Activated naive CD4-positive, alpha-beta T cell treated with anti-CD3 and anti-CD28 coated beads for 36 hours (primary cell): ENCODE results near the gene POC5. TPM values are rescaled to one million over a fixed set of nuclear protein-coding genes. Genes with fewer than 3 reads are reported as not detected.
"Not testable (repeated sequence)": the region's sequence is repeated elsewhere in the genome, so short reads cannot be mapped to it uniquely, and the experiment has no call there.

Experiments
- CTCF ChIA-PET: fragments of 350-600 bp; sonication (Branson Sonifier 250); formaldehyde crosslinking; loops from one replicate; lab custom pipeline; 2021; ENCODE audit warnings: antibody characterized with exemption; lab: Charles Lee
- DNase-seq: peaks from one replicate; pipeline ENCODE4 v3.0.0-alpha.2; 2020
- H3K27ac Mint-ChIP-seq: one replicate; pipeline ENCODE4 v1.8.0; 2021; ENCODE audit warnings: mild to moderate bottlenecking, mixed read lengths
- H3K27me3 Mint-ChIP-seq: one replicate; pipeline ENCODE4 v1.8.0; 2021; ENCODE audit warnings: low read depth, mixed read lengths
- H3K36me3 Mint-ChIP-seq: one replicate; pipeline ENCODE4 v1.8.0; 2021; ENCODE audit warnings: low read depth, mixed read lengths
- H3K4me1 Mint-ChIP-seq: one replicate; pipeline ENCODE4 v1.8.0; 2021; ENCODE audit warnings: low read depth, mixed read lengths
- H3K4me3 Mint-ChIP-seq: one replicate; pipeline ENCODE4 v1.8.0; 2021; ENCODE audit warnings: mild to moderate bottlenecking, moderate library complexity, mixed read lengths
- H3K9me3 Mint-ChIP-seq: one replicate; pipeline ENCODE4 v1.8.0; 2021; ENCODE audit warnings: mixed read lengths
- intact Hi-C: fragments of 100-400 bp; cut with micrococcal nuclease; formaldehyde crosslinking; loops from one replicate; pipeline ENCODE4 v1.15.1; 2023
- total RNA-seq, 2 experiments: library from RNA; stranded (reverse); gene quantifications; one replicate each; pipeline ENCODE4 v1.2.3, GENCODE V29; 2021

The POC5 gene
- total RNA-seq: 10 to 100 TPM; 17.5 to 17.7 TPM

DNA sequence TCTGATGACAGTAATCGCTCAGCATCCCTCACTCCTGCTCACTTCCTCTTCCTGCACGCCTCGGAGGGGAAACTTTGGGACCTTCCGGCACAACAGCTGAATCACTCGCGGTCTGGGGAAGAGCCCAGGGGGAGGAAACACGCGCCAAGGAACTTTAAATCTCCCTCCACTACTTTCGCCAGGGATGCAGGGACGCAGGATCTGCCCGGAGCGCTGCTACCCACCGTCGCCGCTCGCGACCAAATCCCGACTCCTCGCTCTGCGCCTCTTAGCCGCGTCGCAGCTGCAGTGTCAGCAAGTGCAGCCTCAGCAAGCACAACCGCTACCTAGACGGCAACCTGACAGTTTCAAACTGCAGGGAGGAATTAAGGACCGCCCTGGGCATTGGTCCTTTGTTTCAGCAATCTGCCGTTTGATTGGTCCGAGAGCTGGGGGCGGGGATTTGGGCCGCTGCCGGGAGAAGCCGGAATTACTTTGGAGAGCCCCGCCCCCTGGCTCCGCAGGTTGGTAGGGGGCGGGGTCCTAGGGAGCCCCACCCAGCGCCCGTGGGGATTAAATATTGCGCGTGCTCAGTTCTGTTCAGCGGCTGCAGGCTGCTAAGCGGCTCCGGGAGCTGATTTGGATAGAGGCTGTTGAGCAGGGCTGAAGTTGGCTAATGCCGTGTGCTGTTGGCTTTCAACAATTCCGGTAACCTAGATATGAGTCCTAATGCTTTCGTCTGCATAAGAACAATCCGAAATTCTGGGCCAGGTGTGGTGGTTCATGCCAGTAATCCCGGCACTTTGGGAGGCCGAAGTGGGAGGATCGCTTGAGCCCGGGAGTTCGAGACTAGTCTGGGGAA lies at the start of gene POC5:
TSS of gene POC5 (minus strand) at position 356 of the 841 bp plus-strand sequence. CDS start 4,500 bp downstream, outside the sequence.
- intact Hi-C loops: loop anchor here (1.0 to 10.0 kb wide), 13 partner anchors 48 to 1313 kb away; partner anchors contain the start of genes AGGF1, ANKRD31, CERT1 and GCNT4
- DNase-seq: peak; percentile 98
- H3K4me1 Mint-ChIP-seq: peaks cover 30% of the 10 kb centered on the region
- peak within 1 kb of the TSS; percentile 99 for H3K4me3 Mint-ChIP-seq
- peaks cover 18% of the 10 kb centered on the region for H3K36me3 Mint-ChIP-seq
- CTCF ChIA-PET: interaction anchor here (1.2 kb wide), 1 partner anchor 480 kb away, joined by 3 read pairs; no protein-coding TSS in a partner anchor
- H3K27me3 Mint-ChIP-seq: no peaks in the 10 kb centered on the region
- no peaks in the 10 kb centered on the region for H3K9me3 Mint-ChIP-seq
- peak within 1 kb of the TSS; percentile 99 for H3K27ac Mint-ChIP-seq

GRCh38 chr5:75758116-75758515 lies 40.9 kb upstream of the POC5 start:
- intact Hi-C loops: no loop called here
- Mint-ChIP-seq H3K4me3 (no peak overlapping the region), H3K27me3 (peaks cover 19% of the 10 kb centered on the region), H3K4me1 (no peaks in the 10 kb centered on the region), H3K36me3 (no peaks in the 10 kb centered on the region), H3K9me3 (no peaks in the 10 kb centered on the region), H3K27ac (no peak overlapping the region)
- DNase-seq: no peak
- CTCF ChIA-PET: no interaction called here

- Mint-ChIP-seq H3K4me1 (no peaks in the 10 kb centered on the region), H3K27me3 (peaks cover 19% of the 10 kb centered on the region), H3K27ac (no peak overlapping the region), H3K36me3 (no peaks in the 10 kb centered on the region), H3K9me3 (no peaks in the 10 kb centered on the region), H3K4me3 (no peak overlapping the region)
- intact Hi-C loops: no loop called here
- CTCF ChIA-PET: no interaction called here
- no peak for DNase-seq
These were observed 39.7 kb upstream of the POC5 start for GRCh38 chr5:75756981-75757380.

- no peak for DNase-seq
- no peak overlapping the region for H3K4me3 Mint-ChIP-seq
- H3K27ac Mint-ChIP-seq: no peak overlapping the region
- no peaks in the 10 kb centered on the region for H3K4me1 Mint-ChIP-seq
- CTCF ChIA-PET: no interaction called here
- intact Hi-C loops: no loop called here
- H3K9me3 Mint-ChIP-seq: no peaks in the 10 kb centered on the region
- H3K36me3 Mint-ChIP-seq: no peaks in the 10 kb centered on the region
- peaks cover 19% of the 10 kb centered on the region for H3K27me3 Mint-ChIP-seq
These were observed 39.0 kb upstream of the POC5 start for GRCh38 chr5:75756211-75756610.

DNA sequence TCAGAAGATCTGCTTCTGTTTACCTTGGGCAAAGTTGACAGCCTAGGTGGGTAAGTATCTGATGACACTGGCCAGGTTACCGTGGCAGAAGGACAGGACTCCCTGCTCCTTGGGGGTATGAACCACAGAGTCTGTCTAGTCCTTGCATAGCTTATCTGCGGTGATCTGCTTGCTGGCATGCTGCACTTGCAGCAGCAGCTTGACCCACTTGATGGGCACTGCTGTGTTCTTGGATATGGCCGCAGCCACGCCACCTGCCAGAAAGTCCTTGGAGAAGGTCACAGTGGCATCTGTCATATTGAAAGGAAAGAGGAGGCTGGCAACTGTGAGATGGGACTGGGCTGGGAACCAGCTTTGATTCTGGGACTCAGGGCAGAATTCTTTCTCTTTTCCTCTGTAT lies 35.9 kb upstream of the POC5 start:
- Mint-ChIP-seq H3K9me3 (no peaks in the 10 kb centered on the region), H3K36me3 (no peaks in the 10 kb centered on the region), H3K4me1 (no peaks in the 10 kb centered on the region), H3K27me3 (peaks cover 18% of the 10 kb centered on the region), H3K27ac (no peak overlapping the region), H3K4me3 (no peak overlapping the region)
- no peak for DNase-seq
- intact Hi-C loops: no loop called here
- CTCF ChIA-PET: no interaction called here

DNA sequence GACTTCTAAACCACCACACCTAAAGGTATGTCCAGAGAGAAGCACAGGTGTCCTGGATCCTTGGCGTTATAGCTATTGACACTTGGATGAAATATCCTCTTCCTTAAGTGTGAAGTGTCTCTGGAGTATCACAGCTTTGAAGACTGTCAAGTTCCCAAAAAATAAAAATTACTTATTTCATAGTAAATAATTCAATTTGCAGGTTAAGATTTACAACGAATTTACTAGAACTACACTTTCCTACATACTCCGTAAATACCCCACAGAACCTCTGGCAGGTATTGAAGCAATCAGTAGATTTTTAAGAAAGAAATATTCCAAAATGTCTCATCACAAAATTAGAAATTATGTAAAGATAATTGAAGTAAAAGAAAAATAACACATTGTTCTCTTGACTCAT lies 27.1 kb upstream of the POC5 start:
- H3K9me3 Mint-ChIP-seq: no peaks in the 10 kb centered on the region
- no peak for DNase-seq
- H3K36me3 Mint-ChIP-seq: no peaks in the 10 kb centered on the region
- H3K27me3 Mint-ChIP-seq: peaks cover 6% of the 10 kb centered on the region
- no peak overlapping the region for H3K27ac Mint-ChIP-seq
- CTCF ChIA-PET: no interaction called here
- intact Hi-C loops: no loop called here
- H3K4me1 Mint-ChIP-seq: no peaks in the 10 kb centered on the region
- H3K4me3 Mint-ChIP-seq: no peak overlapping the region

DNA sequence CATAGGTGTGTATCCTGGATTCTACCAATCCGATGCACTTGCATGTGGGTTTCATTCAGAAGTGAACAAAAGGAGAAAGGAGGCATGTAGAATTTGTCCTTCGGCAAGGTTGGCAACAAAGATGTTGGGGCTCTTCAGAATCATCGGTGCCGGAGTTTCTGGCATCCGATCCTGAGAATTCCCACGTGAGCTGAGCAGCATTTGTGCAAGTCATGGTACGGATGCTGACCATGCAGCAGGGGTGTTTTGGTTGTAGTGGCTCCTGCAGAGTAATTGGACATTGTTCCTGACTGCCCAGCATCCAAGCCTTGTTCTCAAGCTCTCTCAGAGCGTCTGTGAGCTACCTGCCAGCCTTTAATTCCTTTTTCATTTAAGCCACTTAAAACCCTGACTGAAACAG lies 19.0 kb upstream of the POC5 start:
- CTCF ChIA-PET: interaction anchor here (0.6 to 0.9 kb wide), 2 partner anchors 12 to 15 kb away, joined by 3 read pairs; no protein-coding TSS in a partner anchor
- Mint-ChIP-seq H3K4me1 (no peaks in the 10 kb centered on the region), H3K27ac (no peak overlapping the region), H3K36me3 (no peaks in the 10 kb centered on the region), H3K9me3 (no peaks in the 10 kb centered on the region), H3K27me3 (peaks cover 2% of the 10 kb centered on the region), H3K4me3 (no peak overlapping the region)
- DNase-seq: no peak
- intact Hi-C loops: no loop called here

DNA sequence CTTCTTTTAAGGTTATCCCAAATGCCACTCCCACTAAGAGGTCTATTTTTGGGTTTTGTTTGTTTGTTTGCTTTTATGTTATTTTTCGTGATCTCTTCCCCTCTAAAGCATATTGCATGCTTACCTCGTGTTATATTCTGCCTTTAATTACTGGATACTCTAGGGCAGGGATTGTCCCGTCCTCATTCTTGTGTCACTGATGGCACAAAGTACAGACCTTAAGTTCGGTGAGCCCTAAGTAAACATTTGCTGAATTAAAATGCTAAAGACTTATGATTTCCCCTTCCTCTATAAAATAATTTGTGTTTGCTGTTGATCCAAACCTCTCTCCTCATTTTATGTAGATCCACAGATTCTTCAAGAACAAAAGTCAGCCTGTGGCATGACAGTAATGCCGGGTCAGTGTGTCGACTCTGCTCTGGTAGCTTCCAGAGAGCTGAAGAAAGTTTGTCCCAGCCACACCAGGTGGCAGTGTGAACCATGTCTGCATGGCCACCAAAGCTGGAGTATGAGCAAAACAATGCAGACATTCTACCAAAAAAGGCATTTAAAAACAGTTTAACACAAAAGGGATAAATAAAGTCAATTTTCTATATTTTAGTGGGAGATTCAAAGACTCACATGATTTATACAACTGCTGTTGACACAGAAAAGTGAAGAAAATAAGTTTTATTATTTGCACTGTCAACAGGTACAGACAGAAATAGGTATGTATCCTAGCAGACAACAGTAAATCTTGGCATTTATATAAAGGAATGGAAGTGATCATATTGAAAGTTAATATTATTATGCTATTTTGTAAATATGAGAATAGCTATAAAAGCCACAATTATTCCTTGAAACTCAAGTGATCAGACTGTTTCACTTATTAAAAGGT lies 17.9 kb upstream of the POC5 start:
- Mint-ChIP-seq H3K27ac (no peak overlapping the region), H3K9me3 (no peaks in the 10 kb centered on the region), H3K4me1 (no peaks in the 10 kb centered on the region), H3K36me3 (peaks cover 2% of the 10 kb centered on the region), H3K27me3 (peaks cover 2% of the 10 kb centered on the region), H3K4me3 (no peak overlapping the region)
- intact Hi-C loops: loop anchor here (1.0 kb wide), 2 partner anchors 440 to 521 kb away; no protein-coding TSS in a partner anchor
- CTCF ChIA-PET: interaction anchor here (1.6 kb wide), 1 partner anchor 440 kb away, joined by 7 read pairs; no protein-coding TSS in a partner anchor
- peak; percentile 46 for DNase-seq

DNA sequence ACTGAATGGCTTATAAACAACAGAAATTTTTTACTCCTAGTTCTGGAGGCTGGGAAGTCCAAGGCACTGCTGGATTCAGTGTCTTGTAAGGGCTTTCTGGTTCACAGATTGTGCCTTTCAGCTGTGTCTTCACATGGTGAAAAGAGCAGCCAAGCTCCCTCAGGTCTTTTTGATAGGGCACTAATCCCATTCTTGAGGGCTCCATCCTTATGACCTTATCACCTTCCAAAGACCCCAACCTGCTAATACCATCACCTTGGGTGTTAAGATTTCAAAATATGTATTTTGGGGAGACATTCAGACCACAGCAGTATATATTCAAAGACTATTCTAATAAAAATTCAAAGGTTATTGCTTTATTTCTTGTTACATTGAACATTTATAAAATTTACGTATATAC lies 16.5 kb upstream of the POC5 start:
- CTCF ChIA-PET: no interaction called here

DNA sequence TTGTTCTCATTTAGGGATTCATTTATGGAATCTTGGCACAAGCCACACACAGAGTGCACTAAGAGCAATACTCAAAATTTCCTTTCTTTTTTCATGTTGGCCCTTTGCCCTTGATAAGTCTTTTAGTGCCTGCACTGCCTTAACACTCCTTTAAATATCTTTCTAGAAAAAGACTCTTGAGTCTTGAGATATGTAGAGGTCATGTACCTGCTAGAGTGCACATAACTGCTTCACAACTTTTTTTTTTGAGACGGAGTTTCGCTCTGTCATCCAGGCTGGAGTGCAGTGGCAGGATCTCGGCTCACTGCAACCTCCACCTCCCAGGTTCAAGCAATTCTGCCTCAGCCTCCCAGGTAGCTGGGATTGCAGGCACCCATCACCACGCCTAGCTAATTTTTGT lies 14.3 kb upstream of the POC5 start:
- H3K36me3 Mint-ChIP-seq, H3K27me3 Mint-ChIP-seq, H3K9me3 Mint-ChIP-seq, H3K4me1 Mint-ChIP-seq, H3K4me3 Mint-ChIP-seq, DNase-seq, intact Hi-C loops, H3K27ac Mint-ChIP-seq: not testable (repeated sequence)
- CTCF ChIA-PET: interaction anchor here (0.7 kb wide), 1 partner anchor 113 kb away, joined by 3 read pairs; no protein-coding TSS in a partner anchor

More for the DNA sequence above, 16.5 kb upstream of the POC5 start:
- Mint-ChIP-seq H3K27me3 (peaks cover 2% of the 10 kb centered on the region), H3K27ac (no peak overlapping the region), H3K4me3 (no peak overlapping the region), H3K4me1 (no peaks in the 10 kb centered on the region), H3K9me3 (no peaks in the 10 kb centered on the region), H3K36me3 (peaks cover 3% of the 10 kb centered on the region)
- DNase-seq: no peak
- intact Hi-C loops: no loop called here

DNA sequence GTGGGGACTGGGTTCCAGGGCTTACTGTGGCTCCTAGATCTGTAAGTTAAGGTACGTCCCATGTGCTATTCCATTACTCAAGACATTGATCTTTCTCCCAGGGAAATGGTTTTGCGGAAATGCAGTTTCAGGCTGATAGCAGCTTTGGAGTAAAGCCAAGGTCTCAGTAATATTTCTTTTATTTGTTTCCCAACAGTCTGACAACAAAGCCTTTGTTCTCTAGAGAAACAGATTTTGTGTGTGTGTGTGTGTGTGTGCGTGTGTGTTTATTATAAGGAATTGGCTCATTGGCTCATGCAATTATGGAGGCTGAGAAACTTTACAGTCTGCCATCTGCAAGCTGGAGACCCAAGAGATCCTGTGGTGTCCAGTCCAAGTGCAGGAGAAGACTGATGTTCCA lies 12.1 kb upstream of the POC5 start:
- Mint-ChIP-seq H3K9me3 (no peaks in the 10 kb centered on the region), H3K4me1 (no peaks in the 10 kb centered on the region), H3K36me3 (peaks cover 3% of the 10 kb centered on the region), H3K27ac (no peak overlapping the region), H3K4me3 (no peak overlapping the region), H3K27me3 (peaks cover 4% of the 10 kb centered on the region)
- intact Hi-C loops: no loop called here
- no peak for DNase-seq
- CTCF ChIA-PET: interaction anchor here (1.1 kb wide), 1 partner anchor 11 kb away, joined by 3 read pairs; no protein-coding TSS in a partner anchor

DNA sequence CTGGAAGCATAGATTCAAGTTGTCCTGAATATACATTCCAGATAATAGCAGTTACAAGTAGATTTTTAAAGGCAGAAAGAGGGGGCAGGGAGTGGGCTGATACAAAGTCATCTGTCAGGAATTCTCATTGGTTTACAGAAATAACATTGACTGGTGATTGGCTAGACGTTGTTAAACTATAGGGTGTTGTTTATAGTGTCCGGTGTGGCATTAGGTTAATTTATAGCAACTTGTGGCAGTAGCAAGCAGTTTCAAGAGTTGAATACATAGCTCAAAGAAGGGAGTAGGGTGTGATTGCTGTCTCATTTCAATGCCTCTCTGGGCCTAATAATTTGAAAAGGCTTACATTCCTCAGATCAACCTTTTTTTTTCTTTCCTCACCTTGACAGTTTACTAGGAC lies 10.7 kb upstream of the POC5 start:
- DNase-seq: no peak
- Mint-ChIP-seq H3K27me3 (peaks cover 4% of the 10 kb centered on the region), H3K27ac (no peak overlapping the region), H3K4me1 (no peaks in the 10 kb centered on the region), H3K36me3 (peaks cover 3% of the 10 kb centered on the region), H3K4me3 (no peak overlapping the region), H3K9me3 (no peaks in the 10 kb centered on the region)
- CTCF ChIA-PET: no interaction called here
- intact Hi-C loops: no loop called here
